ENCODE measurements around the gene DENND1A. TPM values are rescaled to one million over a fixed set of nuclear protein-coding genes. Genes with fewer than 3 reads are reported as not detected.

DENND1A gene
- total RNA-seq, 6 experiments from 2014 or later = 13.9 to 22.6 (median 16.3) TPM

- TF ChIP-seq CTCF (IDR thresholded peaks at IDR 0.05) = no peak
- TF ChIP-seq POLR2A (IDR thresholded peaks at IDR 0.05) = no peak
- H3K27me3 ChIP-seq = no peaks in the 10 kb centered on the region
- intact Hi-C loops (cut with DNase I) = no loop called here
- H3K9me3 ChIP-seq = no peaks in the 10 kb centered on the region
- H3K4me1 ChIP-seq = peaks cover 0 to 61% (median 23%) of the 10 kb centered on the region in 4 donors
- WGBS (ENCODE audit: insufficient coverage, low coverage, low lambda C conversion rate, missing lambda C conversion rate) = 95% methylated on average over 3 of the region's 10 CpGs
- peak overlapping the region in 1 of 3 donors; percentile 75 for H3K27ac ChIP-seq
- H3K36me3 ChIP-seq = no peaks in the 10 kb centered on the region
- ATAC-seq (no peak), DNase-seq (no peak)
- H3K4me3 ChIP-seq = no peak overlapping the region
Measured at GRCh38 chr9:123481209-123481865, 448.6 kb downstream of the DENND1A start.

- DNase-seq (no peak), ATAC-seq (no peak)
- Histone ChIP-seq H3K4me1 (peaks cover 0 to 61% (median 23%) of the 10 kb centered on the region in 4 donors), H3K27me3 (no peaks in the 10 kb centered on the region), H3K36me3 (no peaks in the 10 kb centered on the region), H3K27ac (no peak overlapping the region), H3K4me3 (no peak overlapping the region), H3K9me3 (no peaks in the 10 kb centered on the region)
- intact Hi-C loops (cut with DNase I) = no loop called here
- no peak for TF ChIP-seq POLR2A (IDR thresholded peaks at IDR 0.05)
- TF ChIP-seq CTCF (IDR thresholded peaks at IDR 0.05) = no peak
- WGBS (ENCODE audit: insufficient coverage, low coverage, low lambda C conversion rate, missing lambda C conversion rate) = 94% methylated on average over 8 of the region's 8 CpGs
Measured at GRCh38 chr9:123480791-123481190, 449.1 kb downstream of the DENND1A start.

- Histone ChIP-seq H3K27ac (peak overlapping the region in 2 of 3 donors; percentile 42 to 73), H3K36me3 (no peaks in the 10 kb centered on the region), H3K4me3 (no peak overlapping the region), H3K4me1 (peaks cover 0 to 54% (median 20%) of the 10 kb centered on the region in 4 donors), H3K27me3 (no peaks in the 10 kb centered on the region), H3K9me3 (no peaks in the 10 kb centered on the region)
- intact Hi-C loops (cut with DNase I) = no loop called here
- ATAC-seq (no peak), DNase-seq (no peak)
- WGBS (ENCODE audit: insufficient coverage, low coverage, low lambda C conversion rate, missing lambda C conversion rate) = 95% methylated on average over 4 of the region's 9 CpGs
- TF ChIP-seq CTCF (IDR thresholded peaks at IDR 0.05) (no peak), POLR2A (IDR thresholded peaks at IDR 0.05) (no peak)
Measured at GRCh38 chr9:123480096-123480495, 449.8 kb downstream of the DENND1A start.

GRCh38 chr9:123478967-123479602 is 450.8 kb downstream of the DENND1A start:
- peak in 1 of 3 donors; percentile 84 for DNase-seq
- H3K27me3 ChIP-seq = no peaks in the 10 kb centered on the region
- no peak overlapping the region for H3K4me3 ChIP-seq
- WGBS (ENCODE audit: insufficient coverage, low coverage, low lambda C conversion rate, missing lambda C conversion rate) = 38% methylated on average over 5 of the region's 5 CpGs
- H3K4me1 ChIP-seq = peaks cover 0 to 44% (median 16%) of the 10 kb centered on the region in 4 donors
- ATAC-seq = peak; percentile 71 to 78 (median 72)
- intact Hi-C loops (cut with DNase I) = no loop called here
- H3K36me3 ChIP-seq = no peaks in the 10 kb centered on the region
- H3K9me3 ChIP-seq = no peaks in the 10 kb centered on the region
- peak overlapping the region in 2 of 3 donors; percentile 42 to 73 for H3K27ac ChIP-seq
- no peak for TF ChIP-seq CTCF (IDR thresholded peaks at IDR 0.05)
- no peak for TF ChIP-seq POLR2A (IDR thresholded peaks at IDR 0.05)

Measured in right lobe of liver (tissue), 6 donors.